ENCODE measurements around the gene NEDD4L.

The NEDD4L gene

DNA sequence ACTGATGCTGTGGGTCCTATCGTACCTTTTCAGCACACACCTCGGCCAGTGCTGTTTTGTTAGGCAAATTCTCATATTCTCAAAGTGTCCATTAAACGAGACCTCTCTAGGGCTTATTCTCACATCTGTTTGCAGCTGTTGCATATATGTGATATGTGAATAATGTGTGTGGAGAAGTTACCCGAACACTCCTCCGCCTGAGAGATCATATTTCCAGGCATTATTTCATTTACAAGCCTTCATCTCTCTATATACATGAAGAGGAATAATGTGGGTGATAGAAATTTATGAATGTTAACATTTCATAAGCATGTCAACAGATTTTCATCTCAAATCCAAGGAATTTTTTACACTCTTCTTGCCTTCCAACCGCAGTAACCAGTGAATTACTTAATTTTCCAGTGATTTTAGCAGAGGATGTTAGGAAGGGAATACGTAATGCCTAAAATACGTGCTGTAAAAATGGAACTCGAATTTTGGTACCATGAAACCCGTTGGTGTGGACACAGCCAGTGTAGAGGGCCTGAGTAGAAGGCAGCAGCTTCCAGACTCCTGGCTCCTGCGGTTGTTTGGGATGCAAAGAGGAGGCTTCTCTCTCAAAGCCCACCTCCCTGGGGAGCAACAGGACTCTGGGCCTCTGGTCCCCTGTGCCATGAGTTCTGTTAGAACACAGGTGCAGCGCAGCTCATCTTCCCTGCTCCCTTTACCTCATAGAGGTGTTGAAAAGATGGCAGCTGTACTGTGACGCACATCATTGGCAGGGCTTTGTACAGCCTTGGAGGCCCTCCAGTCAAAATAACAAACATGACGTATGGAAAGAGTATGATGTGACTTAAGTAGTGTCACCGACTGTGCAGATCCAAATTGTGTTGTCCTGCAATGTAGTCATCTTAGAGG lies 280.1 kb downstream of the NEDD4L start:
- DNase-seq = no peak

GRCh38 chr18:58324824-58325480 lies 280.9 kb downstream of the NEDD4L start:
- DNase-seq = no peak

DNA sequence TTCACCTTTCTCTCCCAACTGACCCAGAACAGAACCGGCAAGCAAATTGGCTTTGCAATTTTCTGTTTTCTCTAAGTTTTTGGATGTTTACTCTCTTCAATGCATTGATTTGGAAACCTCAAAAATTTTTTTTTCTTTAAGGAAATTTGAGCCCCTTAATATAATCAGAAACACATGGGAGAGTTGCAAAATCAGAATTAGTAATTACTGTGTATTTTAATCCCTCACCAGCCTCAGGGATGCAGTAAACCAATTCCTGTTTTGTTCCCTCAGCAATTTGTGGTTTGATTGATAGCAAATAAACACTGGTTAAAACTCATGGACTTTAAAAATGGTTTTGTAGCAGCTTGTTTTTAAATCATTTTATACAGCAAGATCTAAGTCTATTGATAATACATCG lies 281.5 kb downstream of the NEDD4L start:
- no peak for DNase-seq

DNA sequence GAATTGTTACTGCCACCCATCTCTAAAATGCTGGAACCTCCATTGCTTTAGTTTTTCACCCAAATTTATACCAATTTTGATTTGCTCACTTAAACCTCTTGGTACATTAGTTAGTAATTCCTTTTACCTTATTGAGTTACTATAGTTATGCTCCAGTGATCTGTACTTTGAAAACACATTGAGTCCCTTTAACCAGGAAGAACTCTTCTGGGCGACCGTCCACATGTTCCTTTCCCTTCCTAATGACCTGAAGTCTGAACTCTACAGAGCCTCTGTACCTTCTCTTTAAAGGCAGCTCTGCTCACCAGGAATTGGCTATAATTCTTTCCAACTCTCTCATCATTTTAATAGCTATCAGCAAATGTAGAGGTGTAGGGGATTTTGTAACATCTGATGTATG lies 290.0 kb downstream of the NEDD4L start:
- DNase-seq = no peak

GRCh38 chr18:58335223-58335622 lies 291.2 kb downstream of the NEDD4L start:
- no peak for DNase-seq

GRCh38 chr18:58335821-58336220 lies 291.8 kb downstream of the NEDD4L start:
- DNase-seq = no peak

DNA sequence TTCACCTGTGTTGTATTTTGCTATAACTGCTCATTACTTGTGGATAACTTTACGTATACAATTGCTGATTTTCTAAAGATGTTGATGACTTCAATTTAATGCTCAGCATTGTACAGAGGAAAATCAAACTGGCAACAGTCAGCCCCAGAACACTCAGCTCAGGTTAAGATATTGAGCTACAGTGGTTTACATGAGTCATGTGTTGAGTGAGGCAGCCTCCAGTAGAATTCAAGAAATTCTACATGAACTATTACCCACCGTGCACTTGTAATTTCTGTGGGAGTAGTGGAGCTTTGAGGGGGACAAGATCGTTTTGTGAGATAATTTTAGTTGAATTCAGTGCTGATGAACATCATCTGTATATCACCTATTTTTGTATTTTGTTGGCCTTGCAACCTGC lies 292.6 kb downstream of the NEDD4L start:
- DNase-seq = no peak

DNA sequence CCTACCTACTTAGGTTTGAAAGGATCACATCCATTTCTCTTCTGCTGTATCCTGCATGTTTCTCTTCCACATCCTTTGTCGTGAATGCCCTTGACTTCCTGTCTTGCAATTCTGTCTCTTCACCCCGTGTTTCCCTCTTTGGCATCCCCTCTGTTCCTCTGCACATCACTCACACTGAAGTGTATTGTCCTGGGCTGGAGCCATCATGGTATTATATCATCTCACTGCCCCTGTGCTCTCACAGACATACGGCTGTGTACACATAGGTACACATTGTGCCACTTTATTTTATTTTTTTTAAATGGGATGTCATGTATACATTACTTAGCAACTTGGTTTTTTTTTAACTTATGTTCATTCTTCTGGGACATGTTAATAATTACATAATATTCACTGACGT lies 293.3 kb downstream of the NEDD4L start:
- no peak for DNase-seq

GRCh38 chr18:58337686-58338085 lies 293.7 kb downstream of the NEDD4L start:
- DNase-seq = no peak

GRCh38 chr18:58338141-58338540 lies 294.1 kb downstream of the NEDD4L start:
- no peak for DNase-seq

GRCh38 chr18:58338961-58339592 lies 295.1 kb downstream of the NEDD4L start:
- DNase-seq = no peak

GRCh38 chr18:58339890-58340289 lies 295.9 kb downstream of the NEDD4L start:
- DNase-seq = no peak

DNA sequence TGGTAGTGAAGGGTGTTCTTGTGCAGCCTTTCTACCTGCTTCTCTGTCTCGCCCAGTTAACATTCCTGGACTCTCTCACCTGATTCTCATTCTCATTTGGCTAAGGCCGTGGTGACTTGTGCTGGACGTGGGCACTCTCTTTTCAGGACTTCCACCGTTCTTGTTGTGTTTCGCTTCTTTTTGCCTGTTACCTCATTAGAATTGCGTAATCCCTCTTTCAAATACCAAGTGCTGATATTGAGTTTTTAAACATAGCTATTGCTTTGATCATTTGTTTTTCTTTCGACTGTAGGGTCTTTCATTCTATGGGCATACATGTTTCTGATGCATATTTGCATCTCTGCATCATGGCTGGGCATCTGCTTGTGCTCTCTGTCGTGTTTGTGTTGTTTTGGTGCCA lies 297.9 kb downstream of the NEDD4L start:
- no peak for DNase-seq

GRCh38 chr18:58344080-58344670 lies 300.1 kb downstream of the NEDD4L start:
- no peak for DNase-seq

DNA sequence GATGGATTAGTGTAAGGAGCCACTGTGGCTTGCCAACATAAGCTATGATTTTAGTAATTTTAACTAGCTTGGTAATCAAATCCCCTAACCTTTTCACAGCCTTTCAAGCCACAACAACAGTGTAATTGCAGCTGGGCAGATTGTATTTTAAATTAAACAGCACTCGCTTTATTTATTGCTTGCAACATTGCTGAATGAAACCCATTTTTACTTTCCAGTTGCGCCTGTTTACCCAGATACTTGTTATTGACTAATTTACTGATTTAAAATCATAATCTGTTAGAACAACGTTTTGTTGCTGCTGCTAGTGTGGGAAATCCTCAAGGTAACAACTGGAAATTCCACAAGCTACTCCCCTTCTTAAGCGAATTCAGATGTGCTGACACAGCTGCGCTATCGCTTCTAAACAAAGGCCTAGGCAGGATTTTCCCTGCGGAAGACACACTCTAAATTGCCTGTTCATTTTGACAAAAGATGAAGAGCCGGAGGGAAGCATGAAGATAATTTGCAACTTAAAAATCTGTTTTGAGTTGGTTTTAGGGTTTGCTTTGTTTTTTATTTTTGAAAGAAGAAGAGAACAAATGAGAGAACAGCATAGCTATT lies 300.9 kb downstream of the NEDD4L start:
- DNase-seq = no peak

DNA sequence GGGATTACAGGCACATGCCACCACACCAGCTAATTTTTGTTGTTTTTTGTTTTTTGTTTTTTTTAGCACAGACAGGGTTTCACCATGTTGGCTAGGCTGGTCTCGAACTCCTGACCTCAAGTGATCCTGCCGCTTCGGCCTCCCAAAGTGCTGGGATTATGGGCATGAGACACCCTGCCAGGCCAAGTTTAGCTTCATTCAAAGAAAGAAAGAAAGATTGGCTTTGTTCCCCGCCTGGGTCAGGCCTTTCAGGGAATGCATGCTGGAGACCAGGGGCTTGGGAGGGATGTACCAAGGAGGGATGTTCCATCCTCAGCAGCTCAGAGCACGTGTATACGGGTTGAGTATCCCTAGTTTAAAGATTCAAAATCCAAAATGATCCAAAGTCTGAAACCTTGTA lies 301.8 kb downstream of the NEDD4L start:
- DNase-seq = no peak

- DNase-seq = no peak
Measured at GRCh38 chr18:58347135-58347534, 303.1 kb downstream of the NEDD4L start.

GRCh38 chr18:58348517-58348916 lies 304.5 kb downstream of the NEDD4L start:
- DNase-seq = no peak

GRCh38 chr18:58348951-58349350 lies 304.9 kb downstream of the NEDD4L start:
- no peak for DNase-seq

DNA sequence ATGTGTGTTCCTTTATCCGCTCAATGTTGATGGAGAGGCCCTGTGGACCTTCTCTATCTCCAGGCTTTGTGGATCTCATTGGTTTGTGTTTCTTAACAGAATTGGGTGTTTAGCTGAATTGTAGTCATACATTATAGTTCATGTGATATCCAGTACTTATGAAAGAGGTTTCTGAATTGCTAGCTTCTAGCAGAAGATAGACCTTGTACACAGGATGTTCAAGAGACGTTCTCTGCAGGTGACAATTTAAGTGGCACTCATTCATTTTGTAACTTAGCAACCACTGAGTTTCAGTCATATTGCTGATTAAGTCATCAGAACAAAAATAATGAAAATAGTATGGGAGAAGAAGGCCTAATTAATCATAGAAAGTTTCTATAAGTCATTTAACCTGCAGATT lies 305.6 kb downstream of the NEDD4L start:
- no peak for DNase-seq

- no peak for DNase-seq
Measured at GRCh38 chr18:58350526-58350925, 306.5 kb downstream of the NEDD4L start.

DNA sequence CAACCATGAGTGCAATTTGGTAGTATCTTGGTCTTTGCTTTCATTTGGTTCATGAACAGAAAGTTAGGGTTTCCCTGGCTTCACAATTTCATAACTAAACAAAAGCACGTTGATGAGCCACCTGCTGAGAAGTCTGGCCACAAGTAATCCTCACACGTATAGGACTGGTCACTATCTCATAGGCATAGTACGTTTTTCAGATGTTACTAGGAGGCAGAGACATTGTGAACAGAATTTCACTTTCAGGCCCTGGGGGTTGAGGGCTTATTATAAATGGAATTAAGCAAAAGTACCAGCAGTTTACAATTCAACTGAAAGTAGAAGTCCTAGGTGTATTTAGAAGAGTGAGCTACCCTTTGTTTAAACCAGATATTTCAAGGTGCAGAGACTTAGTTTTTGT lies 307.8 kb downstream of the NEDD4L start:
- no peak for DNase-seq

DNA sequence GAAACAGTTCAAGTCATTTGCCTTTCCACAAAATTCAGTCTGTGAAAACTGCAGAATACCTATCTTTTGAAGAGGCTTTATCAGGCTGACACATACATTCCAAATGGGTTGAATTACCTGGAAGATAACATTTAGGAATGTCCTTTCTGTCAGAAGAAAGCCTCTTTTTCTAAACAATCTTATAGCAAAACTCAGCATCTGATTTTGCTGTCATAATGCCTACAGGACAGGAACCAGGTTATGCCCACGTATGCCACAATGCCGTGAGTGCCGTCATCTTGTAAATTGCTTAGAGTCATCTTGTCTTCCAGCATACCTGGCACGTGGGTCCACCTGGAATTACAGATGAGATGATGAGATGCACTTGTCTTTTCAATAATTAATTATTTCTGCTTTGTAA lies 309.6 kb downstream of the NEDD4L start:
- no peak for DNase-seq

Data from T-helper 9 cell (primary cell).